ENCODE data around the gene ITIH5. TPM values are rescaled to one million over a fixed set of nuclear protein-coding genes. Genes with fewer than 3 reads are reported as not detected.

ITIH5 gene
- total and polyA plus RNA-seq, 2 of the 13 experiments (the other 11 are each of a cell fraction or from before 2014, with no cell fraction given) = 4.7 to 8.9 TPM

GRCh38 chr10:7541137-7542087 lies 125.4 kb downstream of the ITIH5 start (continued):
- TF ChIP-seq ZNF362 (CRISPR knock-in tag; IDR thresholded peaks at IDR 0.05; ENCODE audit: borderline replicate concordance) = 0 out of 2 replicates have a peak, but pooled peaks have one; percentile 17
- TF ChIP-seq CC2D1A (CRISPR knock-in tag; IDR thresholded peaks at IDR 0.05) = no peak
- TF ChIP-seq RORA (CRISPR knock-in tag; IDR thresholded peaks at IDR 0.05) = no peak
- no peak for TF ChIP-seq FOXP1 (IDR thresholded peaks at IDR 0.05)
- TF ChIP-seq FOXP1 (CRISPR knock-in tag; IDR thresholded peaks at IDR 0.05) = no peak
- TF ChIP-seq ZFX (CRISPR knock-in tag; IDR thresholded peaks at IDR 0.05; ENCODE audit: low read depth) = peak; percentile 53; the same call in 1 of the 2 replicates
- TF ChIP-seq CSRNP1 (CRISPR knock-in tag; IDR thresholded peaks at IDR 0.05) = no peak
- TF ChIP-seq ZNF761 (CRISPR knock-in tag; conservative IDR thresholded peaks at IDR 0.05) = no peak
- TF ChIP-seq UBTF (CRISPR knock-in tag; IDR thresholded peaks at IDR 0.05) = peak; percentile 15; the same call in 1 of the 2 replicates
- TF ChIP-seq ESRRA (CRISPR knock-in tag; IDR thresholded peaks at IDR 0.05; ENCODE audit: low read depth) = peak; percentile 45; the same call in 1 of the 2 replicates
- TF ChIP-seq ZNF629 (CRISPR knock-in tag; conservative IDR thresholded peaks at IDR 0.05) = peak; percentile 39; the same call in 1 of the 2 replicates
- TF ChIP-seq ZNF619 (CRISPR knock-in tag; IDR thresholded peaks at IDR 0.05) = 0 out of 2 replicates have a peak, but pooled peaks have one; percentile 76
- TF ChIP-seq MYC (CRISPR knock-in tag; IDR thresholded peaks at IDR 0.05; ENCODE audit: borderline replicate concordance) = no peak; the same call in 1 of the 2 replicates
- no peak for TF ChIP-seq PLSCR1 (CRISPR knock-in tag; IDR thresholded peaks at IDR 0.05; ENCODE audit: borderline replicate concordance)
- no peak for TF ChIP-seq ZNF543 (CRISPR knock-in tag; IDR thresholded peaks at IDR 0.05)
- TF ChIP-seq MAFF (IDR thresholded peaks at IDR 0.05; ENCODE audit: low read depth, low read length) = 0 out of 2 replicates have a peak, but pooled peaks have one; percentile 21
- TF ChIP-seq MZF1 (CRISPR knock-in tag; IDR thresholded peaks at IDR 0.05; ENCODE audit: borderline replicate concordance) = no peak
- TF ChIP-seq ZBED4 (CRISPR knock-in tag; IDR thresholded peaks at IDR 0.05; ENCODE audit: borderline replicate concordance) = peak; percentile 36; the same call in 1 of the 2 replicates
